GM15510 (cell line): ENCODE measurements around the gene PNMA8C.

Source experiments
- POLR2A ChIP-seq: IDR thresholded peaks from 3 replicates; pipeline ENCODE4 v1.6.1; 2011; ENCODE audit warnings: borderline replicate concordance; ENCODE audit not compliant: insufficient read length; ENCODE audit errors: extremely low read depth

PNMA8C gene

GRCh38 chr19:46407856-46408663, 20.7 kb downstream of the PNMA8C start:
- no peak for TF ChIP-seq POLR2A

- no peak for TF ChIP-seq POLR2A
These were observed 21.8 kb downstream of the PNMA8C start for GRCh38 chr19:46406976-46407375.

- TF ChIP-seq POLR2A: no peak
These were observed 23.8 kb downstream of the PNMA8C start for GRCh38 chr19:46404753-46405468.

- no peak for TF ChIP-seq POLR2A
These were observed 24.5 kb downstream of the PNMA8C start for GRCh38 chr19:46404055-46404752.

- no peak for TF ChIP-seq POLR2A
These were observed 26.0 kb downstream of the PNMA8C start for GRCh38 chr19:46402725-46403124.

- no peak for TF ChIP-seq POLR2A
These were observed 34.3 kb downstream of the PNMA8C start for GRCh38 chr19:46394402-46394797.

- no peak for TF ChIP-seq POLR2A
These were observed 35.0 kb downstream of the PNMA8C start for GRCh38 chr19:46393456-46394401.

- no peak for TF ChIP-seq POLR2A
These were observed 35.9 kb downstream of the PNMA8C start for GRCh38 chr19:46392837-46393236.

- no peak for TF ChIP-seq POLR2A
These were observed 36.4 kb downstream of the PNMA8C start for GRCh38 chr19:46392252-46392801.

- no peak for TF ChIP-seq POLR2A
These were observed 37.2 kb downstream of the PNMA8C start for GRCh38 chr19:46391296-46392251.

GRCh38 chr19:46390866-46391265, 37.9 kb downstream of the PNMA8C start:
- no peak for TF ChIP-seq POLR2A

- TF ChIP-seq POLR2A: no peak
These were observed 38.4 kb downstream of the PNMA8C start for GRCh38 chr19:46390121-46390858.
